Central memory CD4-positive, alpha-beta T cell (primary cell): Measurements from ENCODE around the gene NHLH1.

Experiments used
- DNase-seq: peaks from one replicate; pipeline ENCODE4 v3.0.0; 2022

Gene NHLH1

DNA sequence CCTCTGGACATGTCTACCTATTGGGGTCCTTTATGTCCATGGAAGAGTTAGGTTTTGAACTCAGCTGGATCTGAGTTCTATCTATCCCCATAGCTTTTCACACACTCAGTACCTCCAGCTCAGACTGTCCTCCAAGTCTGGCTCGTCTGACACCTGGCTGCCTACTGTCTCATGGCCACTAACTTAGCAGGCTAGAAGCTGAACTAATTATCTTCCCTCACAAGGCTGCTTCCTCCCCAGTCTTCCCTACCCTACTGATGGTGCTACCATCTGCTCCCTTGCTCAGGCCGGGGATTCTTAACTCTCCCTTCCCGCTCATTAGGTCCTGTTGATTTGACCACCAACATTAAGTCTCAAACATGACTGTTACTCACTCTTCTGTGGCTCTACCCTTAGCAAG lies 46.8 kb downstream of the NHLH1 start:
- no peak for DNase-seq

DNA sequence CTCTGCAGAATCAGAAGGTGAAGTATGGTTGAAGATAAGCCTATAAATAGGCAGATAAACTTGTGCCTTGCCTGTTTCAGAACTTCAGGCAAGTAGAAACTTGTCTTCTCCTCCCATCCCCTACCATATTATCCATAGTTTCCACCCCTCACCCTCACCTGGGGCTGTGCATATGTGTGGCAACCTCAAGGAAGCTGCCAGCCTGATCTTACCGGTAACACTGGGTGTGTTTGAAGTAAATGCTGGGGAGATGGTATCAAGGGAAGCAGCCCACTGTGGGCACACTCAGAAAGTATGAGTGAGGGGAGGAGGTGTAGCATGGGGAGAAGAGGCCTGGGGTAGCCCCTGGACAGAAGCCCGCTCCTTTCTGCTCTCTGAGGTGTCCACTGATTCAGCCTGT lies 48.0 kb downstream of the NHLH1 start:
- DNase-seq: no peak

DNA sequence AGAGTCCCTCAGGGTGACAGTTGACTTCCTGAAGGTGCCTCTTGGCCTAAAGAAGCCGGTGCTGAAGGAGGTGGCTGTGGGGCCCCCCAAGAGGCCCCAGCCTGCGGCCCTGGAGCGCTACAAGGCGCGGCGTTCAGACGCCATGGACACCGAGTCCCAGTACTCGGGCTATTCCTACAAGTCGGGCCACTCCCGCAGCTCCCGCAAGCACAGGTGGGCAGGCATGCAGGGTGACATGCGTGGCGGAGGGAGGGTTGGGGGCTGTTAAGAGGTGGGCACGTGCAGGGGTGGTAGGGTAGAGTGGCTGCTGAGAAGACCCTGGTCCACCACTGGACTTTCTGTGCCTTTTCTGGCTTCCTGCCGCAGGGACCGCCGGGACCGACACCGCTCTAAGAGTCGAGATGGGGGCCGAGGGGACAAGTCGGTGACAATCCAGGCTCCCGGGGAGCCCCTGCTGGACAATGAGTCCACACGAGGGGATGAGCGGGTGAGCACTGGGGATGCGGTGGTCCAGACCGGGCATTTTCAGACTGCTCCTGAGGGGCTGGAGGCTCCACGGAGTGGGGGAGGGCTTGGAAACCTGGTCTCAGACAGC lies 48.9 kb downstream of the NHLH1 start:
- DNase-seq: no peak

DNA sequence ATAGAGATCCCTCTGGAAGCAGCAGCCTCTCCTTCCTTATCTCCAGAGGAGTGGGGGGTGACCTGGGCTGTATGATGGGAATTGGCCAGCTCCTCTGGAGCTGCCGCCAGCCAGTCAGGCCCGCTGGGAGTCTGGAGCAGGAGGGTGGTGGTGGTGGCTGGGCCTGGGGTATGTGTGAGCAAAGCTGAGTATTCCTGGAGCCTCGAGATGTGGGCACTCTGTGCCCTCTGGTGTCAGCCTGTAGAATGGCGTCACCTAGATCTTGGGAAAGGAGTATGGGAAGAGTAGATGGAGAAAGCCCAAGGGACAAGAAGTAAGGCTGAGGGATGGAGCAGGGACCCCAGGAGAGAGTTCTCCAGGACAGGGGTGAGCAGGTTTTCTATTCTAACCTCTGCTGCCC lies 49.5 kb downstream of the NHLH1 start:
- no peak for DNase-seq

DNA sequence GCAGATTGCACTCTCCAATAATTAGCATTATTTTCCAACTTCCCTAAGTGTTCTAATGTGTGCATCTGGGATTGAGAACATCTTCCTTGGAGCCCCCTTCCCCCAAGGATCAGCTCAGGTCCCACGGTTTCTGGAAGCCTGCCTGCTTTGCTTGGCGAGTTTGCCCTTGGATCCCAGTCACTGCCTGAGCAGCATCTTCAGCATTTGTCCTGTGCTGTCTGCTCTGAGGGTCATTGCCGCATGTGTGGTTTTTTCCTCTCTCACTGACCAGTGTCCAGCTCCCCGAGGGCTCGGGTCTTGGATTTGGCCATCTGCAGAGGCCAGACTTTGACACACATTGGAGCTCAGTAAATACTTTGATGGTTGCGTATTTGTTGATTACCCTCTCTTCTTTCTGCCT lies 51.6 kb downstream of the NHLH1 start:
- no peak for DNase-seq

DNA sequence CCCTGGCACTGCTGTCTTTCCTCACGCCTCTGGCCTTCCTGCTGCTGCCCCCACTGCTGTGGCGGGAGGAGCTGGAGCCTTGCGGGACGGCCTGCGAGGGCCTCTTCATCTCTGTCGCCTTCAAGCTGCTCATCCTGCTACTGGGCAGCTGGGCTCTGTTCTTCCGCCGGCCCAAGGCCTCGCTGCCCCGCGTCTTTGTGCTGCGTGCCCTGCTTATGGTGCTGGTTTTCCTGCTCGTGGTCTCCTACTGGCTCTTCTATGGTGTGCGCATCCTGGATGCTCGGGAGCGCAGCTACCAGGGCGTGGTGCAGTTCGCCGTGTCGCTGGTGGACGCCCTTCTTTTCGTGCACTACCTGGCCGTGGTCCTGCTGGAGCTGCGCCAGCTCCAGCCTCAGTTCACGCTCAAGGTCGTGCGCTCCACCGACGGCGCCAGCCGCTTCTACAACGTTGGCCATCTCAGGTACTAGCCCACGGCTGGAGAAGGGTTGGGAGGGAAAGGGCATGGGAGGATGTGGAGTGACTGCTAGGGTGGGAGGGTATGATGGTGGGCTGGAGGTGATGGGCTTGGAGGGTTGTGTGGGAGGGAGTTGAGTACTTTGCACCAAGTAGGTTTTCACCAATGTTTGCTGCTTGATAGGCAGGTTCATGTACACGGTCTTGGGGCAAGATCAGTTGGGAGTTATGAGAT lies 52.4 kb downstream of the NHLH1 start:
- no peak for DNase-seq

DNA sequence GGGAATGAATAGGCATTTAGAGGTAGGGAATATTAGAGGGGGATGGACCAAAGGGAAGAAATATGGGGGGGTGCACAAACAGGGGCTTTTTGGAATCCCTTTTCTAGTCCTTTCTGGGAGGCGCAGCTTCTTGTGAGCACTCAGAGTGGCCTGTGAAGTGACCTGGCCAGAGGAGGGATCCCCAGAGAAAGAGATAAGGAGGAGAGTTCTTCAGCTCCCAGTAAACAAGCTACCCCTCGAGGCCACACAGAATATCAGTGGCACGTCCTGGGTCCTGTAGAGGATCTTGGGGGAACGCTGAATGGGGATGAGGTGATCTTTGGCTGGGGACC lies 52.9 kb downstream of the NHLH1 start:
- no peak for DNase-seq

DNA sequence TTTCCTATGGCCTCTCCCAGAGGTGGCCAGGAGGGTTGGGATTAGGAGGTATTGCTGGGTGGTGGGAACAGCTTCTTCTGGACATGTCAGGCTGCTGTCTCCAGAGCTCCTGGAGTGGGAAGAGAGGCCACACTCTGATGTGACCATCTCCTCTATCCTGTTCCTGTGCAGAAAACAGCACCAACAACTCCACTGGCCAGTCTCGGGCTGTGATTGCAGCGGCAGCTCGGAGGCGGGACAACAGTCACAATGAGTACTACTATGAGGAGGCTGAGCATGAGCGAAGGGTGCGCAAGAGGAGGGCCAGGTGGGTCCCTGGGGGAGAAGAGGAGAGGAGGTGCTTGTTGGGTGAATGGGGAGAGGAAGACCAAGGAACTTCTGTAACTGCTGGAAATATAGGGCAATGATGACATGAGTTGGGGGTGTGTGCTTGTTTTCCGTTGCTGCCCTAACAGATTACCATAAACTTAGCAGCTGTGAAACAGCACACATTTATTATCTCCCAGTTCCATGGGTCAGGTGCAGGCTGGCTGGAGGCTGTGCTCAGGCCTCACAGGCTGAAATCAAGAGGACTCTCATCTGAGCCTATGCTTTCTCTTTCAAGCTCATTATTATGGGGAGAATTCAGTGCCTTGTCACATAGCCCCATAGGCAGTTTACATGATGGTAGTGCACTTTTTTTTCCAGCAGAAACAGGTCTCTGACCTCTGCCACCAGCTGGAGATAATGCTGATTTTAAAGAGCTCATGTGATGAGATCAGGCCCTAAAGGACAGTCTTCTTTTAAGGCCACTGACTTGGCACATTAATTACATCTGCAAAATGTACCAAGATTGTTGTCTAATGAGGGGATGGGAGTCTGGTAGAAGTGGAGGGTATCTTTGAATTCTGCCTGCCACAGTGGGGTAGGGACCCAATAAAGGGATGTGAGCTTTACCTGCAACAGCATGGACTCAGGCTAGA lies 54.3 kb downstream of the NHLH1 start:
- DNase-seq: no peak

DNA sequence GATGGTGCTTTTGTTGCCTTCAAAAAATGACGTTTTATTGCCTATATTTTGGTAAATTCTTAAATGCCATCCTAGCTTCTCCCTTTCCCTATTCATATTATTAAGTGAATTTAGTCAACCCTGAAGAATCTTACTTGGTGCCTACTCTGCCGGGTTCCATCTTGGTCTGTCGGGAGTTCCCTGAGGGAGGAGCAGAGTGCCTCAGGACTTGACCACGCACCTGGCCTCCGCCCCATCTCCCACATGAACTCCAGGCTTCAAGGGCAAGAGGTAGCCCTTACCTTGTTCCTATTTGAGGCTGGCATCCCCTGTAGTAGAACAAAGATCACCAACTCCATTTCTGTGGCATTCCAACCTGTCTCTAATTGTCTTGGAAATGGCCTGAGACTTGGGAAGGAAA lies 55.0 kb downstream of the NHLH1 start:
- DNase-seq: no peak
